Measurements from ENCODE around the gene INTS11. TPM values are rescaled to one million over a fixed set of nuclear protein-coding genes. Genes with fewer than 3 reads are reported as not detected.

Gene INTS11
- total and polyA plus RNA-seq, 2 of the 13 experiments (the other 11 are each of a cell fraction or from before 2014, with no cell fraction given) = 52.8 to 94.8 TPM

DNA sequence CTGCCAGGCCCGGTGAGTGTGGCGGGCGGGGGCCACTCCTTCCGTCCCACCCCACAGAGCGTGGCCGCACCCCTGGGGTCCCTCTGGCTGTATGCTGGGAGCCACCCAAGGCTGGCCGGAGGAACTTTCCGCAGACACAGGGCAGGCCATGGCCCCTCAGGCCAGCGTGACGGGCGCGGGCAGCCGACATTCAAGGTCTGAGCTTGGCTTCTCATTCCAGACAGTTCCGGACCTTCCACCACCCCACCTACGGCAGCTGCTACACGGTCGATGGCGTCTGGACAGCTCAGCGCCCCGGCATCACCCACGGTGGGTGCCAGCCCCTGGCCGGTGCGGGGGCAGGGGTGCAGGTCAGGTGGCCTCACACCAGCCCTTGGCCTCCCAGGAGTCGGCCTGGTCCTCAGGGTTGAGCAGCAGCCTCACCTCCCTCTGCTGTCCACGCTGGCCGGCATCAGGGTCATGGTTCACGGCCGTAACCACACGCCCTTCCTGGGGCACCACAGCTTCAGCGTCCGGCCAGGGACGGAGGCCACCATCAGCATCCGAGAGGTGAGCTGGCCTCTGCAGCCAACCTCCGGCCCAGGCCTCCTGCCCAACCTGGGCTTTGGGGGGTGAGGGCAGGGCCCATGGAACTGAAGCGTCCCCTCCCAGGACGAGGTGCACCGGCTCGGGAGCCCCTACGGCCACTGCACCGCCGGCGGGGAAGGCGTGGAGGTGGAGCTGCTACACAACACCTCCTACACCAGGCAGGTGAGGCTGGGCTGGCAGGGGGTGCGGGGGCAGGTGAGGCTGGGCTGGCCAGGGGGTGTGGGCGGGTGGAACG is 37.0 kb downstream of the INTS11 start (continued):
- TF ChIP-seq, protein P1, sequence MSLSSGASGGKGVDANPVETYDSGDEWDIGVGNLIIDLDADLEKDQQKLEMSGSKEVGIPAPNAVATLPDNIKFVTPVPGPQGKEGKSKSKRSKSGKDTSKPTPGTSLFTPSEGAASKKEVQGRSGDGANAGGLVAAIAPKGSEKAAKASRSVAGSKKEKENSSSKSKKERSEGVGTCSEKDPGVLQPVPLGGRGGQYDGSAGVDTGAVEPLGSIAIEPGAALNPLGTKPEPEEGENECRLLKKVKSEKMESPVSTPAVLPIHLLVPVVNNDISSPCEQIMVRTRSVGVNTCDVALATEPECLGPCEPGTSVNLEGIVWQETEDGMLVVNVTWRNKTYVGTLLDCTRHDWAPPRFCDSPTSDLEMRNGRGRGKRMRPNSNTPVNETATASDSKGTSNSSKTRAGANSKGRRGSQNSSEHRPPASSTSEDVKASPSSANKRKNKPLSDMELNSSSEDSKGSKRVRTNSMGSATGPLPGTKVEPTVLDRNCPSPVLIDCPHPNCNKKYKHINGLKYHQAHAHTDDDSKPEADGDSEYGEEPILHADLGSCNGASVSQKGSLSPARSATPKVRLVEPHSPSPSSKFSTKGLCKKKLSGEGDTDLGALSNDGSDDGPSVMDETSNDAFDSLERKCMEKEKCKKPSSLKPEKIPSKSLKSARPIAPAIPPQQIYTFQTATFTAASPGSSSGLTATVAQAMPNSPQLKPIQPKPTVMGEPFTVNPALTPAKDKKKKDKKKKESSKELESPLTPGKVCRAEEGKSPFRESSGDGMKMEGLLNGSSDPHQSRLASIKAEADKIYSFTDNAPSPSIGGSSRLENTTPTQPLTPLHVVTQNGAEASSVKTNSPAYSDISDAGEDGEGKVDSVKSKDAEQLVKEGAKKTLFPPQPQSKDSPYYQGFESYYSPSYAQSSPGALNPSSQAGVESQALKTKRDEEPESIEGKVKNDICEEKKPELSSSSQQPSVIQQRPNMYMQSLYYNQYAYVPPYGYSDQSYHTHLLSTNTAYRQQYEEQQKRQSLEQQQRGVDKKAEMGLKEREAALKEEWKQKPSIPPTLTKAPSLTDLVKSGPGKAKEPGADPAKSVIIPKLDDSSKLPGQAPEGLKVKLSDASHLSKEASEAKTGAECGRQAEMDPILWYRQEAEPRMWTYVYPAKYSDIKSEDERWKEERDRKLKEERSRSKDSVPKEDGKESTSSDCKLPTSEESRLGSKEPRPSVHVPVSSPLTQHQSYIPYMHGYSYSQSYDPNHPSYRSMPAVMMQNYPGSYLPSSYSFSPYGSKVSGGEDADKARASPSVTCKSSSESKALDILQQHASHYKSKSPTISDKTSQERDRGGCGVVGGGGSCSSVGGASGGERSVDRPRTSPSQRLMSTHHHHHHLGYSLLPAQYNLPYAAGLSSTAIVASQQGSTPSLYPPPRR (CRISPR knock-in tag; IDR thresholded peaks at IDR 0.05; ENCODE audit: borderline replicate concordance) = peak; percentile 46; the same call in 1 of the 2 replicates
- TF ChIP-seq NFIB (CRISPR knock-in tag; IDR thresholded peaks at IDR 0.05; ENCODE audit: borderline replicate concordance) (no peak), GABPB1 (CRISPR knock-in tag; IDR thresholded peaks at IDR 0.05) (peak; percentile 73), ZBTB1 (CRISPR knock-in tag; IDR thresholded peaks at IDR 0.05; ENCODE audit: borderline replicate concordance) (no peak), ZNF776 (CRISPR knock-in tag; IDR thresholded peaks at IDR 0.05) (no peak), GZF1 (CRISPR knock-in tag; IDR thresholded peaks at IDR 0.05) (no peak), ZKSCAN5 (CRISPR knock-in tag; IDR thresholded peaks at IDR 0.05) (peak; percentile 74), ZNF451 (CRISPR knock-in tag; IDR thresholded peaks at IDR 0.05) (peak; percentile 42; the same call in 1 of the 2 replicates), GTF2F1 (IDR thresholded peaks at IDR 0.05; ENCODE audit: low read length) (no peak), SETDB1 (CRISPR knock-in tag; IDR thresholded peaks at IDR 0.05; ENCODE audit: borderline replicate concordance) (no peak), TCF7L2 (IDR thresholded peaks at IDR 0.05; ENCODE audit: low read depth, low read length) (no peak), TERF1 (CRISPR knock-in tag; IDR thresholded peaks at IDR 0.05) (no peak), KAT7 (CRISPR knock-in tag; IDR thresholded peaks at IDR 0.05; ENCODE audit: borderline replicate concordance) (0 out of 2 replicates have a peak, but pooled peaks have one; percentile 35), ZNF138 (CRISPR knock-in tag; IDR thresholded peaks at IDR 0.05; ENCODE audit: low read depth) (no peak), GFI1 (CRISPR knock-in tag; IDR thresholded peaks at IDR 0.05; ENCODE audit: borderline replicate concordance) (no peak), ZSCAN29 (CRISPR knock-in tag; conservative IDR thresholded peaks at IDR 0.05) (0 out of 2 replicates have a peak, but pooled peaks have one; percentile 27), ZNF782 (CRISPR knock-in tag; IDR thresholded peaks at IDR 0.05; ENCODE audit: borderline replicate concordance) (peak; percentile 76; the same call in 1 of the 2 replicates), ONECUT2 (CRISPR knock-in tag; IDR thresholded peaks at IDR 0.05) (no peak), HMG20A (CRISPR knock-in tag; IDR thresholded peaks at IDR 0.05; ENCODE audit: borderline replicate concordance) (no peak)
- TF ChIP-seq, protein P2, sequence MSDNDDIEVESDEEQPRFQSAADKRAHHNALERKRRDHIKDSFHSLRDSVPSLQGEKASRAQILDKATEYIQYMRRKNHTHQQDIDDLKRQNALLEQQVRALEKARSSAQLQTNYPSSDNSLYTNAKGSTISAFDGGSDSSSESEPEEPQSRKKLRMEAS (IDR thresholded peaks at IDR 0.05) = peak; percentile 76
- TF ChIP-seq, protein P3, sequence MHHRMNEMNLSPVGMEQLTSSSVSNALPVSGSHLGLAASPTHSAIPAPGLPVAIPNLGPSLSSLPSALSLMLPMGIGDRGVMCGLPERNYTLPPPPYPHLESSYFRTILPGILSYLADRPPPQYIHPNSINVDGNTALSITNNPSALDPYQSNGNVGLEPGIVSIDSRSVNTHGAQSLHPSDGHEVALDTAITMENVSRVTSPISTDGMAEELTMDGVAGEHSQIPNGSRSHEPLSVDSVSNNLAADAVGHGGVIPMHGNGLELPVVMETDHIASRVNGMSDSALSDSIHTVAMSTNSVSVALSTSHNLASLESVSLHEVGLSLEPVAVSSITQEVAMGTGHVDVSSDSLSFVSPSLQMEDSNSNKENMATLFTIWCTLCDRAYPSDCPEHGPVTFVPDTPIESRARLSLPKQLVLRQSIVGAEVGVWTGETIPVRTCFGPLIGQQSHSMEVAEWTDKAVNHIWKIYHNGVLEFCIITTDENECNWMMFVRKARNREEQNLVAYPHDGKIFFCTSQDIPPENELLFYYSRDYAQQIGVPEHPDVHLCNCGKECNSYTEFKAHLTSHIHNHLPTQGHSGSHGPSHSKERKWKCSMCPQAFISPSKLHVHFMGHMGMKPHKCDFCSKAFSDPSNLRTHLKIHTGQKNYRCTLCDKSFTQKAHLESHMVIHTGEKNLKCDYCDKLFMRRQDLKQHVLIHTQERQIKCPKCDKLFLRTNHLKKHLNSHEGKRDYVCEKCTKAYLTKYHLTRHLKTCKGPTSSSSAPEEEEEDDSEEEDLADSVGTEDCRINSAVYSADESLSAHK (CRISPR knock-in tag; IDR thresholded peaks at IDR 0.05; ENCODE audit: borderline replicate concordance) = no peak
